GM18870 (cell line): ENCODE results near the gene ZNF385D.

ENCODE experiments used
- ATAC-seq: cut with Tn5 transposase; IDR thresholded peaks from one replicate; pipeline ENCODE4 v1.9.1; 2021; ENCODE audit warnings: moderate library complexity; ENCODE audit not compliant: unreplicated experiment

The ZNF385D gene

DNA sequence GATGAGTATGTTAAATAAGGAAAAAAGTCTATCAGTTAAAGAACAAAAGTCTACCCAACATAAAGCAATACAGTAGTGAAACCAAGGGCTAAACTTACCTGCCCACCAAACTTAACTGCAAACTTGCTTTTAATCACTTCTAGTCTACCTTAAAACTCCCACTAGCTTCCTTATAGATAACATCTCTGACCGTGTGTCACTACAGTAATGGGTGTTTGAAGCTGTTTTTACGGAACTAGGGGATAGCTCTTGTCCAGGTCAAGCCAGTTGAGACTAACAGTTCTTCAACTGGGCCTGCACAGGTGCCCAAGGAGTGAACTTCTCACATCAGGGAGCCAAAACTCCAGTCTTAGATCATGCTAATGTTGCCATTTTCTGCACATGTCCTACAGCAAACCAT is 132.3 kb downstream of the ZNF385D start:
- no peak for ATAC-seq

GRCh38 chr3:21613372-21614070 is 137.5 kb downstream of the ZNF385D start:
- ATAC-seq: no peak

DNA sequence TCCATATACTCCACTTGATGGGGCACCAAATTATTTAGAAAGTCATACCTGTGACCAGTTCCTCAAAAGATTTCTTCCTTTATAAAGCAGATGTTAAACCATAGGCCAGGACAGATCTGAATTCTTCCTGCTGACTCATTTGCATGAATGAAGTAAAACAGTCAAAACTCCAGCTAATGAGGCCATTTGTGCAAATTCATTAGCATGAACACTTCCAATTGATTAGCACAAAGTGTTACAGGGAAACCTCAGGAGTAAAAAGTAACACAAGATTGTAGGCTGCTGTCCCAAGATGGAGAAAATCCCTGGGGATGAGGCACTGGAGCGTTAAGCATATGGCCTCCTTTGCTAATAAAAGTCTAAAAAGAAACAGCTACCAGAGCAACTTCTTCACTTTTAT is 149.8 kb downstream of the ZNF385D start:
- no peak for ATAC-seq

DNA sequence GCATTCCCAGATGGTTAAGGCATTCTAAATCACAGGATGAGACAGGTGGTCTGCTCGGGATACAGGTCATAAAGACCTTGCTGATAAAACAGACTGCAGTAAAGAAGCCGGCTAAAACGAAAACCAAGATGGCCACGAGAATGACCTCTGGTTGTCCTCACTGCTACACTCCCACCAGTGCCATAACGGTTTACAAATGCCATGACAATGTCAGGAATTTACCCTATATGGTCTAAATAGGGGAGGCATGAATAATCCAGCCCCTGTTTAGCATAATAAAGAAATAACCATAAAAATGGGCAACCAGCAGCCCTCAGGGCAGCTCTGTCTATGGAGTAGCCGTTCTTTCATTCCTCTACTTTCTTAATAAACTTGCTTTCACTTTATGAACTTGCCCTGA is 151.1 kb downstream of the ZNF385D start:
- no peak for ATAC-seq

DNA sequence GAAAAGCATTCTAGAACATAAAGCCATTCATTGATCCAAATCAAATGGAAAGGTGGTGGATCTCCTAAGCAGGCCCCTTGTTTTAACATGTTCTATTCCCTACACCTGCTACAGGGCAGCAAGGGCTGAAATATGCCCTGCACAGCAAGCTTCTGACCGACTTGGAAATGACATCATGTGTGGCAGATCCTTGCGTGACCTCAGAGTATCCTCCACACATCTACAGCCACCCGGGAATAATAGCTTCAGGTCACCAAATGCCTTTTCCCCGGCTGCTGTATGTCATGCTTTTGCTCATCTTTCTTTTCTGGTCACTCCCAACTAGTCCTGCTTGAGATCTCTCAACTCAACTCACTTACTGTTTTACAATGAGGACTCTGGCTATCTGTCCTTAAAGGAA is 158.2 kb downstream of the ZNF385D start:
- ATAC-seq: no peak

- ATAC-seq: no peak
Observed at GRCh38 chr3:21587894-21588293, 163.1 kb downstream of the ZNF385D start.

GRCh38 chr3:21585216-21585740 is 165.7 kb downstream of the ZNF385D start:
- ATAC-seq: no peak

GRCh38 chr3:21573291-21573690 is 177.7 kb downstream of the ZNF385D start:
- ATAC-seq: no peak

DNA sequence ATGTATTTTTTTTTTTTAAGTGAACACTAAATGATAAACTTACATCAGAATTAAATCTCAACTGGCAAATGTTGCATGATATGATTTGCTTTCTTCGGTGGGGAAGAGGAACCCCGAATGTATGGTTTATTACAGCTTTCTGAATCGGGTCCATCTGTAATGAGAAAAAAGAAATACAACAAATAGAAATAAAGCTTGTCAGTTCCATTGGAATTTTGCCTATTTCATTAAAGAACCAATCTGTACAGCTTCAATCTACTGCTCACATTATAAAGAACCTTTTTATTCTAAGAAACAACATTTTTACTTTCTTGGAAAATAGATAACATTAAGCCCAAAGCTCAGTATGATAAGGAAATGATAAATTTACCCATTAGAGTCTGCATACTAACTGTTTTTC is 186.5 kb downstream of the ZNF385D start:
- no peak for ATAC-seq

- ATAC-seq: no peak
Observed at GRCh38 chr3:21562243-21562642, 188.8 kb downstream of the ZNF385D start.

DNA sequence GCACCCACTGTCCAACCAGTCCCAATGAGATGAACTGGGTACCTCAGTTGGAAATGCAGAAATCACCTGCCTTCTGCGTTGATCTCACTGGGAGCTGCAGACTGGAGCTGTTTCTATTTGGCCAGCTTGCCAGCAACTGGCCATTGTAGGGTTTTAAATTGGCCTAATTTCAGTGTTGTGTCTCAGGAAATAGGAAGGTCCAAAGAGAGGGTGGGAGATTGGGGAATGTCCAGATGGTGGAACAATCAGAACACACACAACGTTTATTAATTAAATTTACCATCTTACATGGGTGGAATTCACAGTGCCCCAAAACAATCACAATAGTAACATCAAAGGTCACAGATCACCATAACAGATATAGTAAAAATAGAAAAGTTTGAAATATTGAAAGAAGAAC is 189.5 kb downstream of the ZNF385D start:
- no peak for ATAC-seq

GRCh38 chr3:21551019-21551418 is 200.0 kb downstream of the ZNF385D start:
- ATAC-seq: no peak

- ATAC-seq: no peak
Observed at GRCh38 chr3:21544076-21544462, 206.9 kb downstream of the ZNF385D start.

GRCh38 chr3:21543380-21544075 is 207.5 kb downstream of the ZNF385D start:
- ATAC-seq: no peak

GRCh38 chr3:21542656-21543379 is 208.2 kb downstream of the ZNF385D start:
- ATAC-seq: no peak

DNA sequence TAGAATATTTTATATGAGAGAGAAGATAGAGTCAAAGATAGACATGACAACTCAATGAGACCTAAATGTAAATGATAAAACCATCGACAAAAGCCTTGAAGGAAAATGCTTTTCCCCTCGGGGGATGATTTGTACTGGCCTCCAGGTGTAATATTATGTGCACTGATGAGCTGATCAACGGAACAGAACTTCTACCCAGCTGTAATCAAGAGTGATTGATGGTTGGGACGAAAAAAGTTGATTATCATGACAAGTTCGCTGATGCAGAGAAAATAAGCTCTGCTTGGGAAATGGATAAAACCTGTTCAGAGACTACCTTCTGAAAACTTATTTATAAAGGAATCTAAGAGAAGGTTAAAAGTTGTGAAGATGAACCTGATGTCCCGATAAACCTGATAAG is 210.7 kb downstream of the ZNF385D start:
- ATAC-seq: no peak

DNA sequence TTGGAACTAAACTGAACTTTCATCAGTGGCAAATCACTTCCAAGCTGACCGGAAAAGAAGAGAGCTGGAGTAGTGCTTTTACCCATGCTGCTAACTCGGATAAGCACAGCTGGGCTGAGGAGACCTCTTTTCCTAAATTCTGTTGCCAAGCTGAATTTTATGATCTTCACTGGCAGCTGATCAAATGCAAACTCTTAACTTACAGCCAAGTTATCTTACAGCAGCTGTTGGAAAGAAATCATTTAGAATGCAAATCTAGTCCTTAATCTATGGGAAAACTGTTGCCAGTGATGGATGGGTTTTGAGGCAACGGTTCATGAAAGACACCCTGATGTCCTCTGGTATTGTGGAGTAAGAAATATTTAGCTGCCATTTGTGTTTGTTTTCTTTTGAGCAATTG is 216.5 kb downstream of the ZNF385D start:
- ATAC-seq: no peak

GRCh38 chr3:21533002-21533401 is 218.0 kb downstream of the ZNF385D start:
- no peak for ATAC-seq

GRCh38 chr3:21531909-21532308 is 219.1 kb downstream of the ZNF385D start:
- no peak for ATAC-seq

GRCh38 chr3:21528291-21528995 is 222.6 kb downstream of the ZNF385D start:
- ATAC-seq: no peak

DNA sequence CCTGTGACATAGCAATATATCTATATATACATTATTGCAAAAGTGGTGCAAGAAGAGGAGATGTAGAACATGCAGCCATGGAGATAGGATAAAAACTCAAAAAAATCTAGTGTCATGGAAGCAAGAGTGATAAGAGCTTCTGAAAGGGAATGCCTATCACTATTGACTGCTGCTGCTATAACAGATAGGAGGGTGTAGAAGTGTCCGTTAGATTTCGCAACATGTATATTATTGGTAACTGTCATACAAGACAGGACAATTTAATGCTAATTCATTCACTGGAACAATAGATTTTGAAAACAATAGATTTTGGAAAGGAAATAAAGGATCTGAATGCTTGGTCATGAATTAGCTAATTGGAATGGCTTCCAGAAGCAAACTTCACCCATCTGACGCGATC is 224.5 kb downstream of the ZNF385D start:
- no peak for ATAC-seq
